Activated CD4-positive, alpha-beta memory T cell treated with anti-CD3 and anti-CD28 coated beads, Interleukin-2, amount 10 ng/mL, durations not matched to agents 7 days and 5 days (primary cell): Measurements from ENCODE around the gene EIF4G1. TPM values are rescaled to one million over a fixed set of nuclear protein-coding genes. Genes with fewer than 3 reads are reported as not detected.

ENCODE experiments used
- CTCF ChIA-PET: fragments of 350-600 bp; sonication (Branson Sonifier 250); formaldehyde crosslinking; loops from one replicate; lab custom pipeline; 2021; ENCODE audit warnings: antibody characterized with exemption, inconsistent platforms; lab: Charles Lee
- POLR2A ChIA-PET: fragments of 350-600 bp; sonication (Branson Sonifier 250); formaldehyde crosslinking; loops from one replicate; lab custom pipeline; 2021; ENCODE audit warnings: antibody characterized with exemption; lab: Charles Lee
- DNase-seq: peaks from one replicate; pipeline ENCODE4 v3.0.0-alpha.2; 2020
- H3K27ac Mint-ChIP-seq: one replicate; pipeline ENCODE4 v1.8.0; 2021; ENCODE audit warnings: mild to moderate bottlenecking, mixed read lengths
- H3K27me3 Mint-ChIP-seq: one replicate; pipeline ENCODE4 v1.8.0; 2021; ENCODE audit warnings: mixed read lengths
- H3K36me3 Mint-ChIP-seq: one replicate; pipeline ENCODE4 v1.8.0; 2021; ENCODE audit warnings: low read depth, mixed read lengths
- H3K4me1 Mint-ChIP-seq: one replicate; pipeline ENCODE4 v1.8.0; 2021; ENCODE audit warnings: mixed read lengths
- H3K4me3 Mint-ChIP-seq: one replicate; pipeline ENCODE4 v1.8.0; 2021; ENCODE audit warnings: mild to moderate bottlenecking, mixed read lengths
- H3K9me3 Mint-ChIP-seq: one replicate; pipeline ENCODE4 v1.8.0; 2021; ENCODE audit warnings: mixed read lengths
- total RNA-seq, 2 experiments: library from RNA; stranded (reverse); gene quantifications; one replicate each; pipeline ENCODE4 v1.2.3, GENCODE V29; 2021

Gene EIF4G1
- total RNA-seq, 2 experiments from 2014 or later = 259 to 266 TPM

- no peak for DNase-seq
- Mint-ChIP-seq H3K36me3 (peaks cover 2% of the 10 kb centered on the region), H3K4me3 (no peak overlapping the region), H3K4me1 (peaks cover 14% of the 10 kb centered on the region), H3K27me3 (peaks cover 2% of the 10 kb centered on the region), H3K27ac (no peak overlapping the region), H3K9me3 (no peaks in the 10 kb centered on the region)
- ChIA-PET CTCF (interaction anchor here (0.6 to 0.7 kb wide), 2 partner anchors 155 to 1245 kb away, joined by 3 read pairs; no protein-coding TSS in a partner anchor), POLR2A (no interaction called here)
These were observed 43.8 kb downstream of the EIF4G1 start for GRCh38 chr3:184358124-184358767.

GRCh38 chr3:184358921-184359350 lies 44.5 kb downstream of the EIF4G1 start:
- H3K9me3 Mint-ChIP-seq = no peaks in the 10 kb centered on the region
- peaks cover 13% of the 10 kb centered on the region for H3K4me1 Mint-ChIP-seq
- no peak overlapping the region for H3K27ac Mint-ChIP-seq
- peaks cover 3% of the 10 kb centered on the region for H3K36me3 Mint-ChIP-seq
- no peak for DNase-seq
- CTCF ChIA-PET = interaction anchor here (0.7 to 2.6 kb wide), 2 partner anchors 13 to 154 kb away, joined by 3 to 13 read pairs; no protein-coding TSS in a partner anchor
- peaks cover 2% of the 10 kb centered on the region for H3K27me3 Mint-ChIP-seq
- POLR2A ChIA-PET = no interaction called here
- H3K4me3 Mint-ChIP-seq = no peak overlapping the region

- Mint-ChIP-seq H3K9me3 (no peaks in the 10 kb centered on the region), H3K4me1 (peaks cover 17% of the 10 kb centered on the region), H3K27ac (no peak overlapping the region), H3K4me3 (no peak overlapping the region), H3K27me3 (peaks cover 2% of the 10 kb centered on the region), H3K36me3 (peaks cover 7% of the 10 kb centered on the region)
- DNase-seq = no peak
- ChIA-PET POLR2A (no interaction called here), CTCF (interaction anchor here (2.6 kb wide), 1 partner anchor 12 kb away, joined by 13 read pairs; no protein-coding TSS in a partner anchor)
These were observed 45.2 kb downstream of the EIF4G1 start for GRCh38 chr3:184359610-184360009.

GRCh38 chr3:184360070-184360928 lies 45.9 kb downstream of the EIF4G1 start:
- H3K27ac Mint-ChIP-seq = peak overlapping the region; percentile 71
- H3K36me3 Mint-ChIP-seq = peaks cover 13% of the 10 kb centered on the region
- DNase-seq = no peak
- no peaks in the 10 kb centered on the region for H3K9me3 Mint-ChIP-seq
- H3K4me3 Mint-ChIP-seq = peak overlapping the region; percentile 74
- H3K4me1 Mint-ChIP-seq = peaks cover 24% of the 10 kb centered on the region
- POLR2A ChIA-PET = interaction anchor here (0.7 to 3.0 kb wide), 7 partner anchors 9 to 225 kb away, joined by 3 to 13 read pairs (median 4); partner anchors contain the start of genes EIF2B5 and FAM131A
- CTCF ChIA-PET = interaction anchor here (2.6 kb wide), 1 partner anchor 11 kb away, joined by 13 read pairs; no protein-coding TSS in a partner anchor
- peaks cover 2% of the 10 kb centered on the region for H3K27me3 Mint-ChIP-seq

DNA sequence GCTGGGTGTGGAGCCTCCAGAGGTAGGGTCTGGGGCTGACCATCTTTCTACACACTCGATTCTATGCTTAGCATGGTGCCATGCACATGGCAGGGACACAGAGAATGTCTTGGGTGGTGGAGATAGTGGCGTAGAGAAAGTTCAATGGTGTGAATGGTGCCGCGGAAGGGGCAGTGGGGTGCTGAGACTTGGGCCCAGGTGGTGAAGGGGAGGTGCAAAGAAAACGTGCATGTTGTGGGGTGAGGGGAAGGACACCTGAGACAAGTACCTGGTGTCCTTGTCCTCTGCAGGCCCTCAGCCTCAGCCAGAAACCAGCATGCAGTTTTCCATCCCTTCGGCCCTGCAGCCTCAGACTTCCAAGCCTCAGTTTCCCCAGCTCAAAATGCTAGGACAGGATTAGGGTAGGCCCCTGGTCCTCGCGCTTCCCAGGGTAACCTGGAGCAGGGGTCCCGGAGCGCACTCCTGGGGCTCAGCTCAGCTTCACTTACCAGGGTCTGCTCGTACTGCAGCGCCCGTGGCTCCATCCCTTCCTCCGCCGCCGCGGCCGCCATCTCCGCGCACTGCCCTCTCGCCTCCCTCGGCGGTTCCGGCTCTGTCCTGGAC lies 46.6 kb downstream of the EIF4G1 start:
- peak overlapping the region; percentile 71 for H3K27ac Mint-ChIP-seq
- CTCF ChIA-PET = interaction anchor here (2.6 kb wide), 1 partner anchor 11 kb away, joined by 13 read pairs; no protein-coding TSS in a partner anchor
- POLR2A ChIA-PET = interaction anchor here (0.7 to 3.0 kb wide), 8 partner anchors 9 to 226 kb away, joined by 3 to 13 read pairs (median 4); partner anchors contain the start of genes EIF2B5 and FAM131A
- peak overlapping the region; percentile 74 for H3K4me3 Mint-ChIP-seq
- no peaks in the 10 kb centered on the region for H3K9me3 Mint-ChIP-seq
- H3K4me1 Mint-ChIP-seq = peaks cover 28% of the 10 kb centered on the region
- H3K27me3 Mint-ChIP-seq = peaks cover 2% of the 10 kb centered on the region
- no peak for DNase-seq
- H3K36me3 Mint-ChIP-seq = peaks cover 16% of the 10 kb centered on the region

DNA sequence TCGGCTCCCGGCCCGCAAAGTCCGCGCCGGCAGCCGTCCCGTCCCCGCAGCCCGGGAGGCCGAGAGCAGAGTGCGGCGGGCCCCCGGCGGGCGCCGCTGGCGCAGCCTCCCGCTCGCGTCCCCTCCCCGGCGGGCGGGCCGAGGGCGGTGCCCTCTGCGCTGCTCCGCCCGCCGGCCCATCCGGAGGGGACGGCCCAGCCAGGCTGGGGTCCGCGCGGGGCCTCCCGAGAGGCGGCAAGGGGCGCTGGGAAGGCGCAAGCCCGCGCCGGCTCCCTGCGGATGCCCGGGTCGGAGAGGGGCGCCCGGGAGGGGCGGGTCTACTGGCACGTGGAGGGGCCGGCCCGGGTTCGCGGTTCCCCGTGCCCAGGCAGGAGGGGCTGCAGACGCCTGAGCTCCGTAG lies 47.1 kb downstream of the EIF4G1 start, which contains the start of the genes CLCN2 and POLR2H:
TSS of gene CLCN2 (minus strand) at position 74 of the 400 bp plus-strand sequence. CDS start 126 bp downstream, outside the sequence.
TSS of gene POLR2H (plus strand) at position 179 of the 400 bp plus-strand sequence. CDS start 1,783 bp downstream, outside the sequence.
- DNase-seq = peak; percentile 51
- peaks cover 29% of the 10 kb centered on the region for H3K4me1 Mint-ChIP-seq
- CTCF ChIA-PET = interaction anchor here (0.8 to 2.6 kb wide), 4 partner anchors 8 to 55 kb away, joined by 3 to 13 read pairs (median 5); no protein-coding TSS in a partner anchor
- H3K9me3 Mint-ChIP-seq = no peaks in the 10 kb centered on the region
- peak within 1 kb of the TSS; percentile 95 for H3K4me3 Mint-ChIP-seq
- peaks cover 2% of the 10 kb centered on the region for H3K27me3 Mint-ChIP-seq
- POLR2A ChIA-PET = interaction anchor here (0.9 to 3.0 kb wide), 11 partner anchors 8 to 226 kb away, joined by 3 to 13 read pairs (median 4); partner anchors contain the start of genes EIF2B5 and FAM131A
- H3K36me3 Mint-ChIP-seq = peaks cover 19% of the 10 kb centered on the region
- peak within 1 kb of the TSS; percentile 94 for H3K27ac Mint-ChIP-seq

DNA sequence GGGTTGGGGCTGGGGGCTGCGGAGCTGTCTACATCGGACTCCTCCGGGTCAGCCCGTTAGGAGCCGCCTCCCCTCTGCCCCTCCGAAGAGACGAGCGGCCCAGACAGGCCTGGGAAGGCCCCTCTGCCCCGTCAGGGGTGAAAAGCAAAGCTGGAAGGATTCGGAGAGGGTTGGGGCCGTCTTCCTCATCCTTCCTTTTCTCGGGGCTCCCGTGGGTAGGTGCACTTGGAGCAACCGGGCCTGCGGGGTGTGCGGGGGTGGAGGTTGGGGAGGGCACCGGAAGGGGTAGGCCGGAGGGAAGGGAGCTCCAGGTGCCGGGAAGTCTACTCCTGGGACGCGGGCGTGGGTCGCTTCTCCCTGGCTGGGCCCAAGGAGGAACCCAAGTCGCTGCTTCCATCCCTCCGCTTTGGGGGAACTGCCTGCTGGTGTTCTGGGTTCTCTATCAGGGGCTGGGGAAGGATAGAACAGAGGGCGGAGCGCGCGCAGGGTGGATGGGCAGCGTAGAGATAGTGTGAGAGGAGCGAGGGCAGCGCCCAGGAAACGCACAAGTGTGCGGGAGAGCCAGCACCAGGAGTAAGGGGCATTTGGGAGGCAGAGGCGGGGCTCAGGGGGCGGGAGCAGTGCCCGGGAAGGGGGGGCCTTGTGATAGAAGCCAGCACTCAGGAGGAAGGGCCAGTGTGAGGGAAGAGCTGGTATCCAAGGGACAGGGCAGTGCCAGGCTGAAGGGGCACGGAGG lies 47.7 kb downstream of the EIF4G1 start:
- Mint-ChIP-seq H3K27me3 (peaks cover 2% of the 10 kb centered on the region), H3K27ac (peak overlapping the region; percentile 94), H3K4me3 (peak overlapping the region; percentile 95), H3K9me3 (no peaks in the 10 kb centered on the region), H3K4me1 (peaks cover 32% of the 10 kb centered on the region), H3K36me3 (peaks cover 25% of the 10 kb centered on the region)
- ChIA-PET CTCF (interaction anchor here (0.6 to 1.4 kb wide), 5 partner anchors 8 to 467 kb away, joined by 3 to 7 read pairs (median 3); no protein-coding TSS in a partner anchor), POLR2A (interaction anchor here (0.6 to 3.0 kb wide), 14 partner anchors 8 to 573 kb away, joined by 3 to 13 read pairs (median 4); partner anchors contain the start of genes EIF2B5 and FAM131A)
- peak; percentile 53 for DNase-seq

DNA sequence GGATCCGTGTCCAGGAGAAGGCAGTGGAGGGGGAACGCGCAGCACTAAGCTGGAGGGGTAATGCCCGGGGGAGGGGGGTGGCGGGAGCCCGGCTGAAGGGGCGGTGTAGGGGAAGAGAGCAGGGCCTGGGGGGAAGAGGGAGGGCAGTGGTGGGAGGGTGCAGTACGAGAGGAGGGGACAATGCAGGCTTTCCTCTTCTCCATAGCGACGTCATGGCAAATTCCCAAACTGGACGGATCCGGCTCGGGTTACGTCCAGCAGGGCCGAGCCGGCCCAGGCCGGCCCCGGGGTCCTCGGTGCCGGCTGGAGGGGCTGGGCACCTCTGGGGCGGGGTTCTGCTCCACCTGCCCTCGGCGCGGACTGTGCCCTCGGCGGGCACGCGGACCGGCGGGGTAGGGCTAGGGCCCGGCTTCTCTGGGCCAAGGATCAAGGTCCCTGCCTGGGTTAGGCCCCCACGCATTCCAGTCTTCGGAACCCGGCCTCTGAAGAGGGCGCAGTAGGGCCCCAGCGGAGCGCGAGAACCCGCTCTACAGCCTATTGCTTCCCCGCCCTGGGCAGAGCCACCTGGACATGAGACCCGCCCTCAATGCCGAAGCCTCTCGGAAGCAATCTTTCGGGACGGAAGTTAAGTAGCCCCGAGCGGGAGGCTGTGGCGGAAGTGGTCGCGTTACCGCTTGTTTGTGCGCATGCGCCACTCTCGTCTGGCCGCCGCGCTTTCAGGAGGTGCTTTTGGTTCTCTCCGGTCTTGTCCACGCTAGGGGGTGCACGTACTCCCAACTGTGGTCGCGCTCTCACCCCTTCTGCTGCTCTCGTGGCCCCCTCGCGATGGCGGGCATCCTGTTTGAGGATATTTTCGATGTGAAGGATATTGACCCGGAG lies 48.5 kb downstream of the EIF4G1 start:
- Mint-ChIP-seq H3K9me3 (no peaks in the 10 kb centered on the region), H3K4me3 (peak overlapping the region; percentile 98), H3K27ac (peak overlapping the region; percentile 94), H3K27me3 (peaks cover 2% of the 10 kb centered on the region), H3K4me1 (peaks cover 32% of the 10 kb centered on the region), H3K36me3 (peaks cover 30% of the 10 kb centered on the region)
- peak; percentile 98 for DNase-seq
- POLR2A ChIA-PET = interaction anchor here (0.6 to 3.0 kb wide), 11 partner anchors 9 to 573 kb away, joined by 3 to 13 read pairs (median 4); partner anchors contain the start of genes EIF2B5 and FAM131A
- CTCF ChIA-PET = interaction anchor here (0.6 to 1.5 kb wide), 7 partner anchors 9 to 468 kb away, joined by 3 to 7 read pairs (median 3); no protein-coding TSS in a partner anchor

- Mint-ChIP-seq H3K4me3 (no peak overlapping the region), H3K27me3 (no peaks in the 10 kb centered on the region), H3K27ac (no peak overlapping the region), H3K4me1 (peaks cover 27% of the 10 kb centered on the region), H3K9me3 (no peaks in the 10 kb centered on the region), H3K36me3 (peaks cover 52% of the 10 kb centered on the region)
- ChIA-PET CTCF (interaction anchor here (2.5 kb wide), 1 partner anchor 12 kb away, joined by 8 read pairs; no protein-coding TSS in a partner anchor), POLR2A (no interaction called here)
- DNase-seq = no peak
These were observed 52.3 kb downstream of the EIF4G1 start for GRCh38 chr3:184366619-184367289.

DNA sequence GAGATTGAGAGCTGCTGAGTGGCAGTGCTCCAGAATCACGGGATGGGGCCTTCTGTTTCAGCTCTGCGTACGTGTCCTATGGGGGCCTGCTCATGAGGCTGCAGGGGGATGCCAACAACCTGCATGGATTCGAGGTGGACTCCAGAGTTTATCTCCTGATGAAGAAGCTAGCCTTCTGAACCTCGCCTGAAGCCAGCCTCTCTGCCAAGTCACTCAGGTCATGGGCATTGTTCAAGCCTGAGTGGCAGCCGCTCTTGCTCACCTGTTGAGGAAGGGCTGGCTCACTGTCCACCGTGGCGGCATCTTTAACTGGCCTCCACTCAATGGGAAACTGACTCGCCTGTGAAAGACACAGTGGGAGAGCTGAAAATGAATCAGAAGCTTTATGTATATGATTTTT lies 53.7 kb downstream of the EIF4G1 start:
- Mint-ChIP-seq H3K9me3 (no peaks in the 10 kb centered on the region), H3K27ac (no peak overlapping the region), H3K27me3 (no peaks in the 10 kb centered on the region), H3K4me1 (peaks cover 27% of the 10 kb centered on the region), H3K4me3 (no peak overlapping the region), H3K36me3 (peaks cover 51% of the 10 kb centered on the region)
- POLR2A ChIA-PET = no interaction called here
- DNase-seq = no peak
- CTCF ChIA-PET = interaction anchor here (2.5 to 3.5 kb wide), 2 partner anchors 14 to 174 kb away, joined by 8 to 13 read pairs; no protein-coding TSS in a partner anchor
